Measurements from ENCODE around the gene CGB1. TPM values are rescaled to one million over a fixed set of nuclear protein-coding genes. Genes with fewer than 3 reads are reported as not detected.
"Not testable (repeated sequence)": the region's sequence is repeated elsewhere in the genome, so short reads cannot be mapped to it uniquely, and the experiment has no call there.

Gene CGB1
- total and polyA plus RNA-seq, 2 donors (not counting 3 experiments of a cell fraction or from before 2014, with no cell fraction given): not detected

- FAIRE-seq; H3K27ac ChIP-seq (ENCODE audit: insufficient read depth, low read depth, low read length): not testable (repeated sequence)
These were observed 12.5 kb downstream of the CGB1 start, which contains the start of gene CGB3 for GRCh38 chr19:49024233-49024632. TSS of gene CGB3 (minus strand) at chr19:49024333. CDS start at chr19:49023971, 362 bp downstream.

GRCh38 chr19:49022116-49022515, 14.6 kb downstream of the CGB1 start:
- no peak for DNase-seq (ENCODE audit: low read depth, low spot score)
- Histone ChIP-seq H3K9me1 (replicated peaks; ENCODE audit: control insufficient read depth, extremely low read depth, insufficient read depth, low read length) (no peaks in the 10 kb centered on the region), H4K20me1 (replicated peaks; ENCODE audit: control insufficient read depth, extremely low read depth, insufficient read depth, low read length) (no peaks in the 10 kb centered on the region), H3K9ac (replicated peaks; ENCODE audit: extremely low read depth, insufficient read depth, low read length) (no peak overlapping the region), H3K4me3 (replicated peaks in 1 of 3; ENCODE audit: insufficient read depth in 1 of 3, low read depth in 1 of 3, low read length in 3 of 3) (no peak overlapping the region), H3K36me3 (ENCODE audit: control insufficient read depth in 2 of 2, extremely low read depth in 1 of 2, insufficient read depth in 2 of 2, low read length in 2 of 2) (no peaks in the 10 kb centered on the region), H3K27ac (ENCODE audit: insufficient read depth, low read depth, low read length) (no peak overlapping the region), H2AFZ (ENCODE audit: low read depth, low read length) (no peak overlapping the region), H3K9me3 (replicated peaks; ENCODE audit: control insufficient read depth, insufficient read depth, low read length) (no peaks in the 10 kb centered on the region), H3K27me3 (ENCODE audit: control insufficient read depth in 2 of 2, insufficient read depth in 2 of 2, low read length in 2 of 2) (peaks cover 0 to 5% of the 10 kb centered on the region in 2 experiments), H3K4me2 (ENCODE audit: insufficient read depth, low read length) (no peak overlapping the region), H3K79me2 (ENCODE audit: control insufficient read depth, insufficient read depth, low read length) (no peaks in the 10 kb centered on the region), H3K4me1 (ENCODE audit: control insufficient read depth, extremely low read depth, insufficient read depth, low read length) (peaks cover 10% of the 10 kb centered on the region)
- no TSS peak for BruUV-seq (replicated peaks)
- intact Hi-C loops (cut with micrococcal nuclease) (no loop called here), dilution Hi-C loops (cut with MboI; ENCODE audit: extremely low pct_ligation_motif_present, low sequenced_read_pairs) (no loop called here)
- POLR2A ChIA-PET: no interaction called here
- FAIRE-seq: no peak
- CTCF ChIA-PET: interaction anchor here (1.4 kb wide), 1 partner anchor 22 kb away, joined by 4 read pairs; no protein-coding TSS in a partner anchor
- no peak for TF ChIP-seq MYC (IDR thresholded peaks at IDR 0.05; ENCODE audit: low read depth, low read length)
- no peak for TF ChIP-seq CTCF (IDR thresholded peaks at IDR 0.05; ENCODE audit: extremely low read depth in 1 of 2, insufficient read depth in 1 of 2, low read depth in 1 of 2, low read length in 2 of 2)
- TF ChIP-seq EZH2 (IDR thresholded peaks at IDR 0.05; ENCODE audit: borderline replicate concordance, low read depth, low read length, severe bottlenecking): no peak
- TF ChIP-seq MAX (IDR thresholded peaks at IDR 0.05; ENCODE audit: insufficient read depth, insufficient read length): no peak

More at GRCh38 chr19:49024233-49024632, 12.5 kb downstream of the CGB1 start, which contains the start of gene CGB3:
- H3K9ac ChIP-seq (replicated peaks; ENCODE audit: extremely low read depth, insufficient read depth, low read length); H3K9me1 ChIP-seq (replicated peaks; ENCODE audit: control insufficient read depth, extremely low read depth, insufficient read depth, low read length); H3K4me1 ChIP-seq (ENCODE audit: control insufficient read depth, extremely low read depth, insufficient read depth, low read length); H2AFZ ChIP-seq (ENCODE audit: low read depth, low read length); H3K9me3 ChIP-seq (replicated peaks; ENCODE audit: control insufficient read depth, insufficient read depth, low read length); POLR2A ChIA-PET; intact Hi-C loops (cut with micrococcal nuclease); H4K20me1 ChIP-seq (replicated peaks; ENCODE audit: control insufficient read depth, extremely low read depth, insufficient read depth, low read length); CTCF ChIA-PET; DNase-seq (ENCODE audit: low read depth, low spot score); dilution Hi-C loops (cut with MboI; ENCODE audit: extremely low pct_ligation_motif_present, low sequenced_read_pairs); H3K79me2 ChIP-seq (ENCODE audit: control insufficient read depth, insufficient read depth, low read length); BruUV-seq (replicated peaks); H3K27me3 ChIP-seq (ENCODE audit: control insufficient read depth in 2 of 2, insufficient read depth in 2 of 2, low read length in 2 of 2); H3K4me2 ChIP-seq (ENCODE audit: insufficient read depth, low read length); H3K36me3 ChIP-seq (ENCODE audit: control insufficient read depth in 2 of 2, extremely low read depth in 1 of 2, insufficient read depth in 2 of 2, low read length in 2 of 2); H3K4me3 ChIP-seq (replicated peaks in 1 of 3; ENCODE audit: insufficient read depth in 1 of 3, low read depth in 1 of 3, low read length in 3 of 3): not testable (repeated sequence)

Measured in endothelial cell of umbilical vein (primary cell).